ENCODE measurements around the gene ZNF454.

ZNF454 gene

GRCh38 chr5:178995341-178995690 lies 54.3 kb downstream of the ZNF454 start:
- H3K27ac ChIP-seq (ENCODE audit: low read depth, low read length), result no peak overlapping the region
- no peak overlapping the region for H3K4me3 ChIP-seq (ENCODE audit: low read length)
- no peaks in the 10 kb centered on the region for H3K36me3 ChIP-seq (ENCODE audit: control insufficient read depth, insufficient read depth, low read length)
- H3K27me3 ChIP-seq (ENCODE audit: control insufficient read depth, insufficient read depth, low read length), result peaks cover 11% of the 10 kb centered on the region
- no peak overlapping the region for H3K9ac ChIP-seq (ENCODE audit: low read length)
- no peaks in the 10 kb centered on the region for H3K4me1 ChIP-seq (ENCODE audit: control insufficient read depth, insufficient read depth, low read length)

GRCh38 chr5:178996156-178996555 lies 55.2 kb downstream of the ZNF454 start:
- Histone ChIP-seq H3K4me1 (ENCODE audit: control insufficient read depth, insufficient read depth, low read length) (no peaks in the 10 kb centered on the region), H3K36me3 (ENCODE audit: control insufficient read depth, insufficient read depth, low read length) (no peaks in the 10 kb centered on the region), H3K27me3 (ENCODE audit: control insufficient read depth, insufficient read depth, low read length) (peaks cover 11% of the 10 kb centered on the region), H3K4me3 (ENCODE audit: low read length) (no peak overlapping the region), H3K27ac (ENCODE audit: low read depth, low read length) (no peak overlapping the region), H3K9ac (ENCODE audit: low read length) (no peak overlapping the region)

GRCh38 chr5:178997191-178997590 lies 56.2 kb downstream of the ZNF454 start:
- H3K4me3 ChIP-seq (ENCODE audit: low read length), result no peak overlapping the region
- peaks cover 11% of the 10 kb centered on the region for H3K27me3 ChIP-seq (ENCODE audit: control insufficient read depth, insufficient read depth, low read length)
- H3K36me3 ChIP-seq (ENCODE audit: control insufficient read depth, insufficient read depth, low read length), result no peaks in the 10 kb centered on the region
- no peak overlapping the region for H3K27ac ChIP-seq (ENCODE audit: low read depth, low read length)
- H3K4me1 ChIP-seq (ENCODE audit: control insufficient read depth, insufficient read depth, low read length), result no peaks in the 10 kb centered on the region
- no peak overlapping the region for H3K9ac ChIP-seq (ENCODE audit: low read length)

- H3K4me3 ChIP-seq (ENCODE audit: low read length), result no peak overlapping the region
- H3K36me3 ChIP-seq (ENCODE audit: control insufficient read depth, insufficient read depth, low read length), result no peaks in the 10 kb centered on the region
- no peak overlapping the region for H3K9ac ChIP-seq (ENCODE audit: low read length)
- H3K4me1 ChIP-seq (ENCODE audit: control insufficient read depth, insufficient read depth, low read length), result no peaks in the 10 kb centered on the region
- H3K27ac ChIP-seq (ENCODE audit: low read depth, low read length), result no peak overlapping the region
- H3K27me3 ChIP-seq (ENCODE audit: control insufficient read depth, insufficient read depth, low read length), result peaks cover 11% of the 10 kb centered on the region
Measured at GRCh38 chr5:178998441-178998840, 57.4 kb downstream of the ZNF454 start.

GRCh38 chr5:179006564-179006963 lies 65.6 kb downstream of the ZNF454 start:
- H3K27ac ChIP-seq (ENCODE audit: low read depth, low read length), result no peak overlapping the region
- no peak overlapping the region for H3K4me3 ChIP-seq (ENCODE audit: low read length)
- no peaks in the 10 kb centered on the region for H3K4me1 ChIP-seq (ENCODE audit: control insufficient read depth, insufficient read depth, low read length)

GRCh38 chr5:179008667-179009066 lies 67.7 kb downstream of the ZNF454 start:
- Histone ChIP-seq H3K4me3 (ENCODE audit: low read length) (no peak overlapping the region), H3K4me1 (ENCODE audit: control insufficient read depth, insufficient read depth, low read length) (no peaks in the 10 kb centered on the region), H3K36me3 (ENCODE audit: control insufficient read depth, insufficient read depth, low read length) (no peaks in the 10 kb centered on the region), H3K27ac (ENCODE audit: low read depth, low read length) (no peak overlapping the region), H3K27me3 (ENCODE audit: control insufficient read depth, insufficient read depth, low read length) (no peaks in the 10 kb centered on the region), H3K9ac (ENCODE audit: low read length) (no peak overlapping the region)

More at GRCh38 chr5:179006564-179006963, 65.6 kb downstream of the ZNF454 start:
- Histone ChIP-seq H3K9ac (ENCODE audit: low read length) (no peak overlapping the region), H3K36me3 (ENCODE audit: control insufficient read depth, insufficient read depth, low read length) (no peaks in the 10 kb centered on the region), H3K27me3 (ENCODE audit: control insufficient read depth, insufficient read depth, low read length) (no peaks in the 10 kb centered on the region)

Measured in rectal smooth muscle tissue (tissue), 1 donor.